Esophagus (tissue), 2 donors: ENCODE results near the gene CHST4. TPM values are rescaled to one million over a fixed set of nuclear protein-coding genes. Genes with fewer than 3 reads are reported as not detected.

Experiments
- H3K27ac ChIP-seq, 2 donors: one replicate each; pipeline ENCODE4 v1.5.1; 2013; ENCODE audit warnings: low read depth in 2 of 2, mild to moderate bottlenecking in 2 of 2, inconsistent platforms in 1 of 2, low read length in 1 of 2, moderate library complexity in 1 of 2
- H3K27me3 ChIP-seq, 2 donors: one replicate each; pipeline ENCODE4 v1.6.1; 2013; ENCODE audit warnings: low read length in 2 of 2, control low read depth in 1 of 2, mild to moderate bottlenecking in 1 of 2; ENCODE audit not compliant: insufficient read depth in 2 of 2, control insufficient read depth in 1 of 2
- H3K36me3 ChIP-seq, 2 donors: one replicate each; pipeline ENCODE4 v1.6.1; 2013; ENCODE audit warnings: low read length in 1 of 2; ENCODE audit not compliant: control insufficient read depth in 2 of 2, insufficient read depth in 2 of 2
- H3K4me1 ChIP-seq, 2 donors: one replicate each; pipeline ENCODE4 v1.6.1; 2013; ENCODE audit warnings: low read length in 1 of 2; ENCODE audit not compliant: control insufficient read depth in 2 of 2, insufficient read depth in 2 of 2
- H3K4me3 ChIP-seq, 2 donors: one replicate each; pipeline ENCODE4 v1.5.1; 2013; ENCODE audit warnings: low read length in 2 of 2, mild to moderate bottlenecking in 2 of 2, low read depth in 1 of 2, moderate library complexity in 1 of 2
- H3K9me3 ChIP-seq, 2 donors: one replicate each; pipeline ENCODE4 v1.6.1; 2013; ENCODE audit warnings: mild to moderate bottlenecking in 2 of 2, low read depth in 1 of 2, low read length in 1 of 2, moderate library complexity in 1 of 2; ENCODE audit not compliant: control insufficient read depth in 2 of 2, insufficient read depth in 1 of 2
- WGBS, 2 donors: extraction: QIAGEN DNeasy Blood & Tissue Kit; methylation state at CpG; one replicate each; pipeline ENCODE4 v1.1.7; 2013; 5-methylcytosine and 5-hydroxymethylcytosine counted together
- polyA plus RNA-seq, 2 donors: library from polyadenylated mRNA; stranded (reverse); fragments of 200-250 nt; gene quantifications; one replicate each; pipeline ENCODE4 v1.2.3, GENCODE V29; 2013
- donor health status: healthy with polysubstance abuse.
- donor health status: Bipolar disorder and iron deficiency.

Gene CHST4
- polyA plus RNA-seq, 2 donors, result 0.01 TPM; not detected in 1

GRCh38 chr16:71564335-71564967, 38.2 kb downstream of the CHST4 start:
- 8 to 9% methylated on average over 19 of the region's 19 CpGs for WGBS, 2 donors
- Histone ChIP-seq H3K27me3 (no peaks in the 10 kb centered on the region), H3K4me3 (peak overlapping the region; percentile 53 to 66), H3K27ac (peak overlapping the region in 1 of 2 donors; percentile 79), H3K36me3 (no peaks in the 10 kb centered on the region), H3K4me1 (peaks cover 0 to 3% of the 10 kb centered on the region in 2 donors), H3K9me3 (no peaks in the 10 kb centered on the region)

- no peak overlapping the region for H3K4me3 ChIP-seq
- H3K27ac ChIP-seq, result no peak overlapping the region
Measured at GRCh38 chr16:71565812-71566700, 39.8 kb downstream of the CHST4 start.

GRCh38 chr16:71567931-71568330, 41.7 kb downstream of the CHST4 start:
- WGBS, 2 donors, result 92 to 93% methylated on average over 8 of the region's 8 CpGs
- Histone ChIP-seq H3K4me3 (no peak overlapping the region), H3K4me1 (peaks cover 0 to 3% of the 10 kb centered on the region in 2 donors), H3K27me3 (no peaks in the 10 kb centered on the region), H3K27ac (no peak overlapping the region), H3K36me3 (no peaks in the 10 kb centered on the region), H3K9me3 (no peaks in the 10 kb centered on the region)

More at GRCh38 chr16:71565812-71566700, 39.8 kb downstream of the CHST4 start:
- no peaks in the 10 kb centered on the region for H3K27me3 ChIP-seq
- WGBS, 2 donors, result 48 to 52% methylated on average over 9 of the region's 9 CpGs
- peaks cover 0 to 3% of the 10 kb centered on the region in 2 donors for H3K4me1 ChIP-seq
- H3K36me3 ChIP-seq, result no peaks in the 10 kb centered on the region
- H3K9me3 ChIP-seq, result no peaks in the 10 kb centered on the region

GRCh38 chr16:71568551-71568950, 42.3 kb downstream of the CHST4 start:
- Histone ChIP-seq H3K27ac (no peak overlapping the region), H3K4me1 (peaks cover 0 to 3% of the 10 kb centered on the region in 2 donors), H3K36me3 (no peaks in the 10 kb centered on the region), H3K4me3 (no peak overlapping the region), H3K27me3 (no peaks in the 10 kb centered on the region), H3K9me3 (no peaks in the 10 kb centered on the region)
- 60 to 63% methylated on average over 4 of the region's 4 CpGs for WGBS, 2 donors

- Histone ChIP-seq H3K4me1 (peaks cover 0 to 2% of the 10 kb centered on the region in 2 donors), H3K36me3 (no peaks in the 10 kb centered on the region), H3K27me3 (no peaks in the 10 kb centered on the region), H3K27ac (no peak overlapping the region), H3K9me3 (no peaks in the 10 kb centered on the region), H3K4me3 (no peak overlapping the region)
- 80 to 92% methylated on average over 4 of the region's 4 CpGs for WGBS, 2 donors
Measured at GRCh38 chr16:71569621-71570020, 43.4 kb downstream of the CHST4 start.

GRCh38 chr16:71570144-71570543, 43.9 kb downstream of the CHST4 start:
- 94 to 95% methylated on average over 8 of the region's 8 CpGs for WGBS, 2 donors
- Histone ChIP-seq H3K27ac (no peak overlapping the region), H3K27me3 (no peaks in the 10 kb centered on the region), H3K4me1 (no peaks in the 10 kb centered on the region), H3K9me3 (no peaks in the 10 kb centered on the region), H3K4me3 (no peak overlapping the region), H3K36me3 (no peaks in the 10 kb centered on the region)

GRCh38 chr16:71572497-71573116, 46.4 kb downstream of the CHST4 start:
- 33 to 55% methylated on average over 3 of the region's 3 CpGs for WGBS, 2 donors

GRCh38 chr16:71573387-71574094, 47.3 kb downstream of the CHST4 start:
- H3K36me3 ChIP-seq, result no peaks in the 10 kb centered on the region
- H3K27ac ChIP-seq, result no peak overlapping the region
- no peaks in the 10 kb centered on the region for H3K4me1 ChIP-seq
- no peak overlapping the region for H3K4me3 ChIP-seq
- H3K9me3 ChIP-seq, result no peaks in the 10 kb centered on the region
- H3K27me3 ChIP-seq, result no peaks in the 10 kb centered on the region
- WGBS, 2 donors, result 81 to 83% methylated on average over 5 of the region's 5 CpGs

More at GRCh38 chr16:71572497-71573116, 46.4 kb downstream of the CHST4 start:
- Histone ChIP-seq H3K36me3 (no peaks in the 10 kb centered on the region), H3K4me1 (no peaks in the 10 kb centered on the region), H3K27me3 (no peaks in the 10 kb centered on the region), H3K4me3 (no peak overlapping the region), H3K27ac (no peak overlapping the region), H3K9me3 (no peaks in the 10 kb centered on the region)

GRCh38 chr16:71574702-71575101, 48.5 kb downstream of the CHST4 start:
- Histone ChIP-seq H3K4me1 (no peaks in the 10 kb centered on the region), H3K36me3 (no peaks in the 10 kb centered on the region), H3K4me3 (no peak overlapping the region)

More at GRCh38 chr16:71574702-71575101, 48.5 kb downstream of the CHST4 start:
- Histone ChIP-seq H3K27me3 (no peaks in the 10 kb centered on the region), H3K27ac (no peak overlapping the region), H3K9me3 (no peaks in the 10 kb centered on the region)
